ENCODE data around the gene RCCD1. TPM values are rescaled to one million over a fixed set of nuclear protein-coding genes. Genes with fewer than 3 reads are reported as not detected.

RCCD1 gene
- total RNA-seq, 3 donors from 2014 or later = 5.3 to 9.8 (median 7.9) TPM

GRCh38 chr15:90989040-90989768, 34.5 kb downstream of the RCCD1 start:
- Histone ChIP-seq H3K9me3 (no peaks in the 10 kb centered on the region), H3K4me1 (no peaks in the 10 kb centered on the region), H3K4me3 (no peak overlapping the region), H3K27me3 (no peaks in the 10 kb centered on the region), H3K36me3 (no peaks in the 10 kb centered on the region), H3K27ac (no peak overlapping the region)
- no peak for DNase-seq (ENCODE audit: low spot score in 2 of 2)
- TF ChIP-seq, protein P1, sequence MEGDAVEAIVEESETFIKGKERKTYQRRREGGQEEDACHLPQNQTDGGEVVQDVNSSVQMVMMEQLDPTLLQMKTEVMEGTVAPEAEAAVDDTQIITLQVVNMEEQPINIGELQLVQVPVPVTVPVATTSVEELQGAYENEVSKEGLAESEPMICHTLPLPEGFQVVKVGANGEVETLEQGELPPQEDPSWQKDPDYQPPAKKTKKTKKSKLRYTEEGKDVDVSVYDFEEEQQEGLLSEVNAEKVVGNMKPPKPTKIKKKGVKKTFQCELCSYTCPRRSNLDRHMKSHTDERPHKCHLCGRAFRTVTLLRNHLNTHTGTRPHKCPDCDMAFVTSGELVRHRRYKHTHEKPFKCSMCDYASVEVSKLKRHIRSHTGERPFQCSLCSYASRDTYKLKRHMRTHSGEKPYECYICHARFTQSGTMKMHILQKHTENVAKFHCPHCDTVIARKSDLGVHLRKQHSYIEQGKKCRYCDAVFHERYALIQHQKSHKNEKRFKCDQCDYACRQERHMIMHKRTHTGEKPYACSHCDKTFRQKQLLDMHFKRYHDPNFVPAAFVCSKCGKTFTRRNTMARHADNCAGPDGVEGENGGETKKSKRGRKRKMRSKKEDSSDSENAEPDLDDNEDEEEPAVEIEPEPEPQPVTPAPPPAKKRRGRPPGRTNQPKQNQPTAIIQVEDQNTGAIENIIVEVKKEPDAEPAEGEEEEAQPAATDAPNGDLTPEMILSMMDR (IDR thresholded peaks at IDR 0.05) = no peak
- no peak for TF ChIP-seq POLR2AphosphoS5 (IDR thresholded peaks at IDR 0.05)
- no peak for TF ChIP-seq POLR2A (IDR thresholded peaks at IDR 0.05)
- intact Hi-C loops (cut with DNase I; ENCODE audit: low total_unique reads) = no loop called here

- TF ChIP-seq, protein P1 (IDR thresholded peaks at IDR 0.05) = no peak
- no peak for TF ChIP-seq POLR2A (IDR thresholded peaks at IDR 0.05)
- TF ChIP-seq POLR2AphosphoS5 (IDR thresholded peaks at IDR 0.05) = no peak
- Histone ChIP-seq H3K36me3 (no peaks in the 10 kb centered on the region), H3K4me1 (no peaks in the 10 kb centered on the region), H3K9me3 (no peaks in the 10 kb centered on the region), H3K27ac (no peak overlapping the region), H3K27me3 (no peaks in the 10 kb centered on the region), H3K4me3 (no peak overlapping the region)
- intact Hi-C loops (cut with DNase I; ENCODE audit: low total_unique reads) = no loop called here
- DNase-seq (ENCODE audit: low spot score in 2 of 2) = no peak
Observed at GRCh38 chr15:90990446-90990845, 35.8 kb downstream of the RCCD1 start.

- no peak overlapping the region for H3K4me3 ChIP-seq
- TF ChIP-seq POLR2AphosphoS5 (IDR thresholded peaks at IDR 0.05) = no peak
- TF ChIP-seq, protein P1 (IDR thresholded peaks at IDR 0.05) = no peak
- DNase-seq (ENCODE audit: low spot score in 2 of 2) = no peak
- H3K27me3 ChIP-seq = no peaks in the 10 kb centered on the region
- no peaks in the 10 kb centered on the region for H3K9me3 ChIP-seq
- H3K27ac ChIP-seq = no peak overlapping the region
- intact Hi-C loops (cut with DNase I; ENCODE audit: low total_unique reads) = no loop called here
- H3K4me1 ChIP-seq = no peaks in the 10 kb centered on the region
- H3K36me3 ChIP-seq = no peaks in the 10 kb centered on the region
Observed at GRCh38 chr15:90991587-90992285, 37.1 kb downstream of the RCCD1 start.

DNA sequence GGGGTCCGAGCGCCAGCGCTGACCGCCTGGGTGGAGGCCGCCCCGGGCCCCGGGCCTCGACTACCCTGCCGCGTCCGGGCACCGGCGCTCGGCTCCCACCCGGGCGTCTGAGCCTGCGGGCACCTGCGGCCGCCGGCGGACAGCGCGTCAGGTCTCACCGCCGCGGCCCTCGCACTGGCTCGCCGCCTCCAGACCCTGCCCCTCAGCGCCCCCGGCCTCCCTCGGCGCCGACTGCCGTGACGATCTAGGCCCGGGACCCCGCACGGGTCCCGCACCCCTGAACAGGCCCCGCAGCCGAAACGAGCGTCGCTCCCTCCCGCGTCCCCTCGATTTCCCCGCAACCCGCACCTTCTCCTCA, 39.4 kb downstream of the RCCD1 start:
- H3K27me3 ChIP-seq = no peaks in the 10 kb centered on the region
- peak overlapping the region; percentile 70 to 96 (median 87) for H3K4me3 ChIP-seq
- no peak for TF ChIP-seq POLR2A (IDR thresholded peaks at IDR 0.05)
- TF ChIP-seq, protein P1 (IDR thresholded peaks at IDR 0.05) = no peak
- no peak for TF ChIP-seq POLR2AphosphoS5 (IDR thresholded peaks at IDR 0.05)
- peak overlapping the region; percentile 89 to 91 for H3K27ac ChIP-seq
- H3K9me3 ChIP-seq = no peaks in the 10 kb centered on the region
- intact Hi-C loops (cut with DNase I; ENCODE audit: low total_unique reads) = no loop called here
- no peaks in the 10 kb centered on the region for H3K4me1 ChIP-seq
- DNase-seq (ENCODE audit: low spot score in 2 of 2) = no peak
- peaks cover 6% of the 10 kb centered on the region for H3K36me3 ChIP-seq

All from breast epithelium (tissue), 4 donors.